WTC11 (cell line): ENCODE results near the gene PTP4A1. TPM values are rescaled to one million over a fixed set of nuclear protein-coding genes. Genes with fewer than 3 reads are reported as not detected.

Experiments used
- ATAC-seq: fragments of 200-7000 bp; cut with Tn5 transposase; 2 replicates; pipeline ENCODE4 v1.10.0; 2021; ENCODE audit warnings: mild to moderate bottlenecking, moderate library complexity
- CTCF ChIA-PET: fragments of 300-600 bp; sonication (Branson Sonifier 250); formaldehyde crosslinking; loops from one replicate; lab custom pipeline; 2021; ENCODE audit warnings: antibody characterized with exemption; lab: Charles Lee
- POLR2A ChIA-PET: fragments of 350-600 bp; sonication (Branson Sonifier 250); formaldehyde crosslinking; loops from one replicate; lab custom pipeline; 2021; ENCODE audit warnings: antibody characterized with exemption; lab: Charles Lee
- DNase-seq: peaks from one replicate; pipeline ENCODE4 v3.0.0; 2021; ENCODE audit warnings: low spot score
- H3K27ac Mint-ChIP-seq: 2 replicates; pipeline ENCODE4 v1.8.0; 2021; ENCODE audit warnings: mixed read lengths
- H3K27me3 Mint-ChIP-seq: 2 replicates; pipeline ENCODE4 v1.8.0; 2021; ENCODE audit warnings: low read depth, mild to moderate bottlenecking, moderate library complexity, mixed read lengths
- H3K36me3 Mint-ChIP-seq: 2 replicates; pipeline ENCODE4 v1.8.0; 2021; ENCODE audit warnings: mixed read lengths
- H3K4me1 Mint-ChIP-seq: 2 replicates; pipeline ENCODE4 v1.8.0; 2022; ENCODE audit warnings: mixed read lengths
- H3K4me3 Mint-ChIP-seq: 2 replicates; pipeline ENCODE4 v1.8.0; 2021; ENCODE audit warnings: mild to moderate bottlenecking, moderate library complexity, mixed read lengths
- H3K9me3 Mint-ChIP-seq: 2 replicates; pipeline ENCODE4 v1.8.0; 2021; ENCODE audit warnings: mixed read lengths
- ATF1 ChIP-seq: sonication (generic); formaldehyde crosslinking; IDR thresholded peaks from 2 replicates; pipeline ENCODE4 v1.8.1; 2023; ENCODE audit warnings: mild to moderate bottlenecking, moderate library complexity, missing genetic modification reagents
- ATF2 ChIP-seq: sonication (generic); formaldehyde crosslinking; IDR thresholded peaks from 2 replicates; pipeline ENCODE4 v1.8.1; 2022; ENCODE audit warnings: low read depth, missing genetic modification reagents, borderline replicate concordance
- CDX4 ChIP-seq: fragments of 250-450 bp; sonication (Bioruptor Pico); IDR thresholded peaks from 2 replicates; pipeline ENCODE4 v1.9.0; 2021; ENCODE audit warnings: moderate library complexity, mild to moderate bottlenecking, inconsistent platforms, borderline replicate concordance
- CTCF ChIP-seq: fragments of 200-600 bp; IDR thresholded peaks from 2 replicates; pipeline ENCODE4 v1.8.0; 2022; ENCODE audit warnings: antibody characterized with exemption
- E2F5 ChIP-seq: sonication (generic); formaldehyde crosslinking; IDR thresholded peaks from 2 replicates; pipeline ENCODE4 v1.8.1; 2022; ENCODE audit warnings: mild to moderate bottlenecking, moderate library complexity, missing genetic modification reagents
- FOXK1 ChIP-seq: sonication (generic); formaldehyde crosslinking; IDR thresholded peaks from 2 replicates; pipeline ENCODE4 v1.8.0; 2022; ENCODE audit warnings: mild to moderate bottlenecking, moderate library complexity, missing genetic modification reagents
- FOXP1 ChIP-seq: sonication (generic); formaldehyde crosslinking; IDR thresholded peaks from 2 replicates; pipeline ENCODE4 v1.8.0; 2022; ENCODE audit warnings: missing genetic modification reagents, mild to moderate bottlenecking, moderate library complexity, borderline replicate concordance
- FOXP4 ChIP-seq: sonication (generic); formaldehyde crosslinking; IDR thresholded peaks from 2 replicates; pipeline ENCODE4 v1.8.0; 2022; ENCODE audit warnings: mild to moderate bottlenecking, missing genetic modification reagents
- GABPB1 ChIP-seq: sonication (generic); formaldehyde crosslinking; IDR thresholded peaks from 2 replicates; pipeline ENCODE4 v1.8.1; 2023; ENCODE audit warnings: mild to moderate bottlenecking, missing genetic modification reagents
- GRHL2 ChIP-seq: fragments of 250-450 bp; sonication (Bioruptor Pico); IDR thresholded peaks from 2 replicates; pipeline ENCODE4 v1.8.0; 2022; ENCODE audit warnings: mild to moderate bottlenecking, moderate library complexity; ENCODE audit not compliant: insufficient replicate concordance, severe bottlenecking
- JAZF1 ChIP-seq: fragments of 250-450 bp; sonication (Bioruptor Pico); IDR thresholded peaks from 2 replicates; pipeline ENCODE4 v1.9.0; 2021; ENCODE audit warnings: moderate library complexity, mild to moderate bottlenecking, inconsistent platforms
- NR2C2 ChIP-seq: sonication (generic); formaldehyde crosslinking; IDR thresholded peaks from 2 replicates; pipeline ENCODE4 v1.8.0; 2022; ENCODE audit warnings: mild to moderate bottlenecking, missing genetic modification reagents
- NR3C1 ChIP-seq: sonication (generic); formaldehyde crosslinking; conservative IDR thresholded peaks from 2 replicates; pipeline ENCODE4 v1.8.1; 2023; ENCODE audit warnings: low read depth, mild to moderate bottlenecking, missing genetic modification reagents
- OVOL2 ChIP-seq: fragments of 250-450 bp; sonication (Bioruptor Pico); IDR thresholded peaks from 2 replicates; pipeline ENCODE4 v1.9.0; 2021; ENCODE audit warnings: mild to moderate bottlenecking, borderline replicate concordance
- PREB ChIP-seq: sonication (generic); formaldehyde crosslinking; IDR thresholded peaks from 2 replicates; pipeline ENCODE4 v1.8.1; 2022; ENCODE audit warnings: mild to moderate bottlenecking, missing genetic modification reagents, moderate library complexity, borderline replicate concordance
- STAT6 ChIP-seq: sonication (generic); formaldehyde crosslinking; conservative IDR thresholded peaks from 2 replicates; pipeline ENCODE4 v1.8.1; 2023; ENCODE audit warnings: mild to moderate bottlenecking, low read depth, missing genetic modification reagents, moderate library complexity
- TEAD4 ChIP-seq: sonication (generic); formaldehyde crosslinking; IDR thresholded peaks from 2 replicates; pipeline ENCODE4 v1.8.0; 2022; ENCODE audit warnings: mild to moderate bottlenecking, missing genetic modification reagents
- ZNF263 ChIP-seq: sonication (generic); formaldehyde crosslinking; IDR thresholded peaks from 2 replicates; pipeline ENCODE4 v1.8.1; 2022; ENCODE audit warnings: low read depth, mild to moderate bottlenecking, moderate library complexity, missing genetic modification reagents
- ZNF396 ChIP-seq: fragments of 250-450 bp; sonication (Bioruptor Pico); IDR thresholded peaks from 2 replicates; pipeline ENCODE4 v1.8.0; 2021; ENCODE audit warnings: mild to moderate bottlenecking, moderate library complexity, borderline replicate concordance
- ZNF512 ChIP-seq: sonication (generic); formaldehyde crosslinking; IDR thresholded peaks from 2 replicates; pipeline ENCODE4 v1.8.1; 2022; ENCODE audit warnings: missing genetic modification reagents, borderline replicate concordance
- total RNA-seq: library from RNA; stranded (reverse); gene quantifications from 3 replicates; pipeline ENCODE4 v1.2.3, GENCODE V29; 2021

PTP4A1 gene
- total RNA-seq, 1 experiment from 2014 or later: 56.9 TPM

GRCh38 chr6:63553900-63554299, 18.4 kb upstream of the PTP4A1 start (continued):
- TF ChIP-seq NR2C2 (no peak), FOXK1 (no peak), JAZF1 (CRISPR knock-in tag) (no peak), ZNF512 (CRISPR knock-in tag) (no peak), FOXP1 (CRISPR knock-in tag) (no peak), GRHL2 (CRISPR knock-in tag) (no peak)

- no peak for ATAC-seq
- TF ChIP-seq ZNF263 (CRISPR knock-in tag) (no peak), OVOL2 (CRISPR knock-in tag) (no peak), TEAD4 (CRISPR knock-in tag) (no peak), ZNF512 (CRISPR knock-in tag) (no peak), ATF1 (no peak), ZNF396 (no peak), ATF2 (CRISPR knock-in tag) (no peak), CDX4 (CRISPR knock-in tag) (no peak), E2F5 (no peak), GABPB1 (CRISPR knock-in tag) (no peak), PREB (CRISPR knock-in tag) (no peak), CTCF (no peak), STAT6 (no peak), FOXP4 (no peak), FOXP1 (CRISPR knock-in tag) (no peak), NR3C1 (no peak)
Measured at GRCh38 chr6:63554782-63555181, 17.5 kb upstream of the PTP4A1 start.

More at GRCh38 chr6:63554782-63555181, 17.5 kb upstream of the PTP4A1 start:
- DNase-seq: no peak
- Mint-ChIP-seq H3K27ac (no peak overlapping the region), H3K9me3 (peaks cover 13% of the 10 kb centered on the region; the same call in 1 of the 2 replicates), H3K4me3 (no peak overlapping the region), H3K36me3 (no peaks in the 10 kb centered on the region), H3K4me1 (peaks cover 4% of the 10 kb centered on the region), H3K27me3 (peaks cover 4% of the 10 kb centered on the region)
- ChIA-PET POLR2A (no interaction called here), CTCF (no interaction called here)
